GM19025 (cell line): ENCODE measurements around the gene CYTH4.
"Not testable (repeated sequence)": the region's sequence is repeated elsewhere in the genome, so short reads cannot be mapped to it uniquely, and the experiment has no call there.

Experiments used
- ATAC-seq: cut with Tn5 transposase; IDR thresholded peaks from one replicate; pipeline ENCODE4 v1.9.1; 2021; ENCODE audit warnings: mild to moderate bottlenecking, low read depth, moderate library complexity; ENCODE audit not compliant: unreplicated experiment

The CYTH4 gene

DNA sequence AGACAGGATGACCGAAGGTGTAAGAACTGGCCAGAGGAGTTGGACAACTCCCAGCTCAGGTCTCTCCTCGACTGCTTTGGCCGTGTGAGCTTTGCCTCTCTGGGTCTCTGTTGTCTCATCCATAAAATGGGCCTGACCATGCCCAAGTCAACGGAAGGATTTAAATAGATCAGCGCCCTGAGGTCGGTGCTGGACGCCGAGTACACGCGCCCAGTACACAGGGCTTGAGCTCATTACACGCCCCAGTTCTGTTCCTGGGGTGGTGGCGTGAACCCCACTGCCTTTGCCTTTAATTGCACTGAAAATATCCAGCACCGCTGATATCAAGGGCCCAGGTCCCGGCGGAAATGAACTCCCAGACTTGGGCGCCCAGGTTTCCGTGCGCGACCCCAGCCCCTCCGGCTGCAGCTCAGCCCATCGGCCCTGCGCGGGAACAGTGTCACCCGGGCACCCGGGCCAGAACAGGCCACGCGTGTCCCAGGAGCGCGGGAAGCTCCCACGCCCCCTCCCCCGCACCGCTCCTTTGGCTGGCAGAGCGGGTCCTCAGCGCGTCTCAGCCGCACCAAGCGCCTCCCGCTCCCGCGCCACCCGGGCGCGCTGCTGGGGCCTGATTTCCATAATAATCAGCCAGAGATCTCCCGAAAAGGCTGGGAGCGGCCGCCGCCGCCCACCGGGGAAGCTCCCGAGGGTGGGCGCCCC is 42.2 kb downstream of the CYTH4 start:
- no peak for ATAC-seq

DNA sequence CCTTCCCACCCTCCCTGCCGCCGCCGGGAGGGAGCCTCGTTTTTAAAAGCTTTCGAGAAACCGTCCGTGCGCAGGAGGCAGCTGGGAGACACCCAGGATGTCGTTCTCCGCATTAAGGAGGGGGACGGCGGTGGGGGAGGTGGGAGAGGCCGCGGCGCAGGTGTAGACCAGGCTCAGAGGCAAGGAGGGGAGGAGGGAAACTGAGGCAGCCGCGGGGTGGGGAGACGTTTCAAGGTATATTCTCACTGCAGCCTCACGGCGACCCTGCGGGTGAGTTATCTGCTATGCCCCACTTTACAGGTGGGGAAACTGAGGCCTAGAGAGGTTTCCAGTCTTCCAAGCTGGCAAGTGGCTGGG is 42.7 kb downstream of the CYTH4 start:
- ATAC-seq, result no peak

DNA sequence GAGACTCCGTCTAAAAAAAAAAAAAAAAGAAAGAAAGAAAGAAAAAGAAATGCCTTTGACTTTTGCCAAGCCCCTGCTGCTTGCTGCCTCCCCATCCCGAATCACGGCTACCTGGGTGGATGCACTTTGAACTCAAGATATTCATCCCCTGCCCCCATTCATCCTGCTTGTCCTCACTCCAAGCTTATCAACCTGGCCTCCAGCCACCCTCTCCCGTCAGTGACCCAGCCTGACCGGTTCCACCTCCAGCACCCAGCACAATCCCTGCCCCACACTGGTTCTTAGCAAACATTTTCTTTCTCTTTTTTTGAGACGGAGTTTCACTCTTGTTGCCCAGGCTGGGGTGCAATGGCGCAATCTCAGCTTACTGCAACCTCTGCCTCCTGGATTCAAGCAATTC is 44.4 kb downstream of the CYTH4 start:
- no peak for ATAC-seq

DNA sequence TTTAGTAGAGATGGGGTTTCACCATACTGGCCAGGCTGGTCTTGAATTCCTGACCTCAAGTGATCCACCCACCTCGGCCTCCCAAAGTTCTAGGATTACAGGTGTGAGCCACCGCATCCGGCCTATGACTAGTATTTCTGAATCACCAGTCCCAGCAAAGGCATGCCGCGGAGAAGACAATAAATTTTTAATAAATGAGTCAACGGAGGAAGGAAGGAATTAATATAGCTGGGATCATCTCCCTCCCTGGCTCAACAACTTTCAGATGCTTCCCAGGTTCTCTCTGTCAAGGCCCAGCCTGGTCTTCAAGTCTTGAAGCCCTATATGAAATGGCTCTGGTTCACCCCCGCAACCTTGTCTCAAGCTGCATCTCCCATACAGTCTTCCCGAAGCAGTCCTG is 45.7 kb downstream of the CYTH4 start:
- no peak for ATAC-seq

DNA sequence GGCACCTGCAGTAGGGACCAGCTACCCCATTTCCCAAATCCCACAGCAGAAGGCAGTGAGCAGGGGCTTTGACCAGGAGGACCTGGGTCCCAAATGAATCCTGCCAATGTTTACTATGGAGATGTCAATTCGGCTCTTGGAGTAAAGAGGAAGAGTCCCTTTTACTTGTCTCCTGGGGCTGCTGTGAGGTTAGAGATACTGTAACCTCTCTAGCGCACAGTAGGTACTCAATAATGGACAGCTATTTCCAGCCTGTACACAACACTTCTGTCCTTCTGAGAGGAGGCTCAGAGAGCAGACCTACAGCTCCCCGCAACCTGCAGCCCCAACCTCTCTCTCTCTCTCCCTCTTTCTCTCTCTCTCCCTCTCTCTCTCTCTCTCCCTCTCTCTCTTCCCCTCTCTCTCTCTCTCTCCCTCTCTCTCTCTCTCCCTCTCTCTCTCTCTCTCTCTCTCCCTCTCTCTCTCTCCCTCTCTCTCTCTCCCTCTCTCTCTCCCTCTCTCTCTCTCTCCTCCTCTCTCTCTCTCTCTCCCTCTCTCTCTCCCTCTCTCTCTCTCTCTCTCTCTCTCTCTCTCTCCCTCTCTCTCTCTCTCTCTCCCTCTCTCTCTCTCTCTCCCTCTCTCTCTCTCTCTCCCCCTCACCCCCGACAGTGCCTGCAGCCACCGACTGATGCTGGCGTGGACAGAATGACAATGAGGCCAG is 46.4 kb downstream of the CYTH4 start:
- not testable (repeated sequence) for ATAC-seq

DNA sequence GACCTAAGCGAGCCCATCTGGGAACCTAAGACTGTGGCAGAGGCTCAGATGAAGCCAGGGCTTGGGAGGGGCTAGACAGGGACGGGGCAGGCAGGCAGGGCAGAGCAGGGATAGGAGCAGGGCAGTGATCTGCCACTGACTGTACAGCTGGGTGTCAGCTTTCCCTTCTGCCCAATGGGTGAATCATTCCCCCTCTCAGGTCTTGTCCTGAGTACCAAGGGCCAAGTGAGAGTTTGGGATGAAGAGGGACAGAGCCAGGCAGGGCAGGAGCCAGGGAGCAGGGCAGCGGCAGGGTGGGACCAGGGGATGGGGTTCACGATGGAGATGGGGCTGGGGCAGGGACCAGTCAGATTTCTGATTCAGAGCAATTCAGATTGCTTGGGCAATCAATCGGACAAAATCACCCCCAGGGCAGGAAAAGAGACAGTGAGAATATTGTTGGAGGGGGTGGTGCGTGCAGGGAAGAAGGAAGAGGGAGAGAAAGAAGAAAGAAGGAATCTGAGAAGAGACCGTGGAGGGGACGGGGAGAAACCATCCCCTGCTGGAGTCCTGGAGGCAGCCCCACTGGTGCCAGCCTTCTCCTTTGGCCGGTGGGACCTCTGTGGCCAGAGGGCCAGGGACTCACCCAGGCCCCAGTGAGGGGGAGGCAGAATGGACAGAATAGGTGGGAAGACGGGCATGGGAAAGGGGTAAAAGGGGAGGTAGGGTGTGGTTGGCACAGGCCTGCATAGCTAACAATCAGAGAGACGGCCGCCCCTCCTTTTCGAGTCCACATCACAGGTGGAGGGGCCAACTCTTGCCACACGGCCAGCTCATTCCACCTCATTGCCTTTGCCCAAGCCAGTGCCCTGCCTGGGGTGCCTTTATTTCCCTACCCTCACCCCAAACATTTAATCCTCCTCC is 47.2 kb downstream of the CYTH4 start:
- ATAC-seq, result no peak

DNA sequence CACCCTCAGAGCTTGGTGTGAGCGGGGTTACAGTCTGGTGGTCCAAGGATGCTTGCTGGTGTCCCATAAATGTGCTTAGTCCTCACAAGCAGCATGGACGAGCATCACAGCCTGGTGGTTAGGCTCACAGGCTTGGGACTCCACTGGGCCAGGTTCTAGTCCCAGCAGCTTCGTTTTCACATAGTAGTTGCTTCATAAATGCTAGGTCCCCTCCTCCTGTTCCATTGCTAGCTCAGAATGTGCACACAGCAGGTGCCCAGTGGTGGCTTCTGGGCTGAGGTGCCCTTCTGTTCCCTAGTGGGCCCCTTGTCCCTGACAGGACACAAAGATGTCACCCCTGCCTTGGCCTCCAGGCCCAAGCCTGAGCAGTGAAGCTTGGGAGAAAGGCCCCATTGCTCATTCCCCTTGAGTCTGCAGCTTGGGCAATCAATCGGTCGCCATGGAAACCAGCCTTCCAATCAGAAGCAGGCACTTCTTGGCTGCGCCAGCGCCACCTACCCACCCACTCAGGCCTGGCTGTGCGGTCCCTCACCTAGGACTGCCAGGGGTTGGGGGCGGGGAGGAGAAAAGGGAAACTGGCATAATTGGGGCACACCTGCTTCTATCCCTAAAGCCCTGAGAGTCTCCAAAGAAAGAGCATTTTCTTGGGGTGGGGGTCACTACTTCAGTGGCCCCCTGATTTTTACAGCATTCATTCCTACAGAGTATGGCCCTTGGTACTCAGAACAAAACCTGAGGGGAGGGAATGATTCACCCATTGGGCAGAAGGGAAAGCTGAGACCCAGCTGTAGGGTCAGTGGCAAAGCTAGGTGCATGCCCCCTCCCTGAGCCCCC is 48.1 kb downstream of the CYTH4 start:
- ATAC-seq, result no peak

DNA sequence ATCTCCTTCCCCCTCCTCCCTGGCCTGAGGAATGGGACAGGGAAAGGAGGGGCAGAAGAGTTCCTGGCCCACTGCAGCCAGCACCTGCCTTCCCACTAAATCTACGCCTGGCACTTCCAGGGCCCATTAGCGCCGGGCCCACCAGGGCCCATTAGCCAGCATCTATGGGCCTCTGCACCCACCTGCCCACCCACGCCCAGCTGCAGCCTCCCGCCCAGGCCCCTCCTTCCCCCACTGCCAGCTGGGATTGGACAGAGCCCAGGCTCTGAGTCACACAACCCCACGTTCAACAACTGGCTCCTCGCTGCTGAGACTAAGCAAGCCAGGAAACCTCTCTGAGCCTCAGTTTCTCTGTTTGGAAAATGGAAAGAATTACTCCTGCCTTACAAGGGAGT is 48.7 kb downstream of the CYTH4 start:
- ATAC-seq, result no peak

DNA sequence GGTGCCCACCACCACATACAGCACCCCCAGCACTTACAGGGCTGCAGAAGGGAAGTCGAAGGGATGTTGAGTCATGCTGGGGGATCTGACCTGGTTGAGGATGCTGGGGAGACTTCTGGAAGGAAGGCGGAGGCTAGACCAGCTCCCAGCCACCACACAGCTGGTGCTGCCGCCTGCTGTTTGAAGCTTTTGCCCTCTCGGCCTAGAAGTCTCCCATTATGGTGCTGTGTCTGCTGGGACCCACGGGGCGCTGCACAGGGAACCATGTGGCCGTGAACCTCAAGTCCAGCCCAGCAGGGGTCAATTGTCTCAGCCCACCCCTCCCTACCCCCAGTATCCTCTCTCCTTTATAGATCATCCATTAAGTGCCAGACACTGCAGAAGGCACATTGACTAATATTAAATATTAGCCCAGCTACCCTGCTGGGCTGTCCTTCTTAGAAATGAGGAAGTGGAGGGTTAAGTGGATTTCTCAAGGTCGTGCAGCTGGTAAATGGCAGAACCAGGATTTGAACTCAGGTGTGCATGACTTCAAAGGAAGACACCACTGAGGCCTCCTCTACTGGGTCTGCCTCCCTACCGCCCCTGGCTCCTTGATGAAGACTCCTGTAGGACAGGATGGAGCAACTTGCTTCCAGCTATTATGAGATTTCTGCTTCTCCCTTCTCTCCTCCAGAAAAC is 49.7 kb downstream of the CYTH4 start:
- ATAC-seq, result no peak

DNA sequence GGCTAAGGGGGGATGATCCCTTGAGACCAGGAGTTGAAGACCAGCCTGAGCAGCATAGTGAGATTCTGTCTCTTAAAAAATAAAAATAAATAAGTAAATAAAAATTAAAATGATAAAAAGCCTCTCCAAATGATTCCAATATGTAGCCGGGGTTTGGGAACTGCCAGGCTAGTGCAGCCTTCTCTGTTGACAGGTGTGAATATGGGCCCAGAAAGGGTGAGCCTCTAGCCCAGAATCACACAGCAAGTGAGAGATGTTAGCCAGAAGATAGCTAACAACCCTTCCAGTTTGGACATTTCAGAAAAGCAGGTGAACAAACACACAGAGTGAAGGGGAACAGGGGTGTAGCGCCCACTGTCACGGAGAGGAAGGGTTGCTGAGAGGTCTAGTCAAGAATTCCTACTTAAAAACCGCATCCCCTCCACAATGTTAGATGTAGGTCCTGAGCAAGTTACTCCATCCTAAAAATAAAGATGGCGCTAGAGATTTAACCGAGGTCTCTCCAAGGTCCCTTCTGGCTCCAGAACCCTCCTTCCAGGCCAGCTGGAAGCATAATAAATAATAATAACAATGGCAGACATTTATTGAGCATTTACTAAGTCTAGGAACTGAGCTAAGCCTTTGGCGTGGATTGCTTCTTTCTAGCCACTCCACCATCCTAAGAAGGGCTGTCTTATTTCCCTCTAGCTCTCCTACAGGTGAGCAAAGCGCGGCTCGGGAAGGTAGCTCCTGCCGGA is 51.6 kb downstream of the CYTH4 start:
- ATAC-seq, result no peak

DNA sequence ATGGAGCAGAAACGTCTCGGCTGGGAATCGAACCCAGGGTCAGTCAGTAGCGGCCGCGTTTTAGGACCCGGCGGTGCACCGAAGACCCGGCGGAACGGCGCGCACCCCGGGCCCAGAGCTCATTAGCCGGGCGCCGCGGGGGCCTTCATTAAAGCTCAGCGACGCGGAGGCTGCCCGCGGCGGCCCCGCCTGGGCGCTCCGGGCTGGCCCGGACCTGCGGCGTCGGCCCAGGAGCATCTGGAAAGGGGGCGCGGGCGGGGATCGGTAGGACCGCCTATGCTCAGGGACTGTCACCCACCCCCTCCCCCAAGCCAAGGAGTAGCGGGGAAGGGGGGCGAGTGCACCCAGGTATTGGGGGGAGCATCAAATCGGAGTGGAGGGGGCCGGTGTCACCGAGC is 52.2 kb downstream of the CYTH4 start:
- ATAC-seq, result no peak

DNA sequence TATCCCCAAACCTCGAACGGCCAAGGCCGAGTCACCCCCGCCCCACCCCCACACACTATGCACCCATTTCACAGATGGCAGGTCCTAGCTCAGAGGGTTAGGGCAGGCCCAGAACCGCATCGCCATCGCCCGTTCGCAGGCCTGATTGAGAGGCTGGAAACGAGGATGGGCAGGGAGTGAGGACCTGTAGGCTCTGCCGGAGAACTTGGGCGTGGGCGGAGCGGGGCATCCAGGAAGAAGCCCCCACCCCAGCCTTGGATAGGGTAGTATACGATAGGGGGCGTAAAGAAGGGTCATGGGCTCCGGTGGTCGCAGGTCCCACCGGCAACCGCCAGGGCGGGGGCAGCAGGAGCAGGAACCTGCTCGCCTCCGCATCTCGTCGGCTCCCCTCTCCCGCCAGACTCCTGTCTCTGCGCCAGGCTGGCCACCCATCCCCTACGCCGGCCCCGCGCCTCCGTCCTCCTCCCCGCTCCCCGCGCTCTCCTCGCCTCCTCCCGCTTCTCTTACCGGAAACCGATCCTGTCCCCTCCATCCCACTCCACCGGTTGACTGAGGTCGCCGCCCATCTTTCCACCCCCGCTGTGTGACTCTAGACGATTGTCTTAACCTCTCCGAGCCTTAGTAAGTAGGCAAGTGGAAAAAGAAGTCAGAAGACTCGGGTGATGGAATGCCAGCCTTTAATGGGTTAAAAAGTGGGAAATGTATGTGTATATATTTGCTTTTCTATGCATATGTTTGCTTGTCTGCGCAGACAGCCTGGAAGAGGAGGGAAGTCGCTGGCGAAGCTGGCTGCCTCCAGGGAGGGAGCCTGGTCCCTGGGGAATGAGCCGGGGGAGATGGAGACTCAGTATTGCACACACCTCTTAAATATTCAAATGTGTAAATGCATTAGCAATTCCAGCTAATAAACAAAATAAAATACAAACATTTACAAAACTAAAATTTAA is 52.8 kb downstream of the CYTH4 start:
- no peak for ATAC-seq

DNA sequence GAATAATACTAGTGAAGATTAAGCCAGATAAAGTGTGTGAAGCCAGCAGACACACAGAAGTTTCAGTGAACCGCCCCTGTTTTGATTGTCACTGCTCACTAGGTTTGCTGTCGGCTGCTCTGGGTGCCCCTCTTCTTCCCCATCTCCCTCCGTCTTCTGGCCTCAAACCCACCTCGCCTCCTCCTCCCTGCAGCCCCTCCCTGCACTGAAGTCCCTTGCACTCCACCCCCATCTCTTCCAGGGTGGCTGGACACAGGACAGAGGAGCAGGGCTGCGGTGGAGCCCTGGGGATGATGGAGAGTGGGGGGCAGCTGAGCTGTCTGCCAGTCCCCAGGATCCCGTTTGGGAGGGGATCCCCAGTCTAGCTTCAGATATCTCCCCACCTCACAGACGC is 53.5 kb downstream of the CYTH4 start:
- no peak for ATAC-seq

DNA sequence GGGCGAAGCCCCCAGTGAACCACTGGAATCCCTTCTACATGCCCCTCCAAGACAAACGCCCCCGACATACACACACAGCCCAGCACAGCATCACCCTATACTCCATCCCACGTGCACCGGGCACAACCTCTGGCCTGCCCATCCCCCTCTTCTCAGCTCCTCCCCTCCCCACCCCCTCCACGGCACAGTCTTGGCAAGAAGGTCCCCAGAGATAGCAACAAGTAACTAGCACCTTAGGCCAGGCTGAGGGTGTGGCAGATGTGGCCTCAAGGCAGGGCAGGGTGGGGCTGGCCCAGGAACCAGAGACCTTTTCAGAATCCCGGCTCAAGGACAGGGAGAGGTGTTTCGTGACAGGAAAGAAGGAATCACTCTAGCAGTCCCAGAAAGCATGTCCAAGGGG is 54.3 kb downstream of the CYTH4 start:
- no peak for ATAC-seq

DNA sequence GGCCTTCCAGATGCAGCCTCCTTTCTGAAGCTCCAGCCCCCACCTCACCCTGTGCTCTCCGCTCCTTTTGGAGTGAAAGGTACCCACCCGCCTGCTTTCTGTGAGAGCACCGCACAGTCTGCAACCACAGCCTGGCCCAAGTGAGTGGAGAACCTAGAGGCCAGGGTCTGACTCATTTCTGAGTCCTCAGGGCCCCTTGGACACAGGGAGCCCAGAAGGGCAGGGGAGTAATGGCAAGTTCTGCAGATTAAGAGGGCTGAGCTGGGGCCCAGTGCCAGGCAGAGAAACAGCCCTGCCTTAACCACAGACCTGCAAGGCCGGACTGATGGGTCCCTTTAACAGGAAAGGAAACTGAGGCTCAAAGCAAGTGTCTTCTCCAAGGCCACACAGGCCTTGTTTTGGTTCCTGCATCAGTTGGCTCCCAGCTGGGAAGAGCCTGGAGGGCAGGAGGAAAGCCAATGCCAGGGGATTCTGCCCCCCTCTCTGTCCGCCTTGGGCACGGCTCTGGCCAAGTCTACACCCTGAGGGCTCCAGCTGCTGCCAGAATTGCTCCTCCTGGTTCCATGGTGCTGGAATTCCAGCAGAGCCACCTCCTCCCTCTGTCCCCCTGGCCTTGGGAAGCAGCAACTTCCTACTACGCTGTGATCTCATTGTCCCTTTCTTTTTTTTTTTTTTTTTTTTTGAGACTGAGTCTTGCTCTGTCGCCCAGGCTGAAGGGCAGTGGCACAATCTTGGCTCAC is 55.1 kb downstream of the CYTH4 start:
- no peak for ATAC-seq

DNA sequence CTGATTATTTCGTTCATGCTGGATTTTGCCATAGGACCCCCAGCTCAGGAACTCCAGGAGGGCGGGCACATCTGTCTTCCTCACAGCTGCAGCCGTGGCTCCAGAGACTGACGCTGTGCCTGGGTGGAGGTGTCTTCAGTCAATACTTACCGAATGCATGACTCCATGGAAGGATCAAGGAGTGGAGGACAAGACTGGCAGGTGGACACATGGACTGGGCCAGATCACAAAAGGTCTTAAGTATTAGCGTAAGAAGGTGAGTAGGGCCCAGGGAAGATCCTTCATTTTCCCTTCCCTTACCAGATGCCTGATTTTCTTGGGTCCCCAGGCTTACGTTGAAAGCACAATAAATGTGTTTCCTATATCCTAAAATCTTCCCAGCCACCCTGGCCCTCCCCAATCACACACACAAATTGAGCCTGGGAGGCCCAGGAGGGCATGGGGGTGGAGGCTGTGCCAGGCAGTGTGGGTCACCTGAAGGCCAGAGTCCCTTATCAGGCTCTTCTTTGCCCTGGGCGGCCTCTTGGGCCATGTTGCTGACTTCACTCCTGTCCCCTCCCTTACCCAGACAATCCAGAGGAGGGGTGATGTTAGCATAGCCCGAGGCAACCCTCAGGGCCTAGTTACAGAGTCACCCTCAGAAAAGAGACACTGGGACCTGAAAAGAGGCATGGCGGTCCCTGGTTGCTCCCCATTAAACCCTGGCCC is 56.4 kb downstream of the CYTH4 start:
- no peak for ATAC-seq
